Measurements from ENCODE around the gene SLC7A11. TPM values are rescaled to one million over a fixed set of nuclear protein-coding genes. Genes with fewer than 3 reads are reported as not detected.

The SLC7A11 gene
- polyA plus RNA-seq, 1 donor: 0.96 TPM

DNA sequence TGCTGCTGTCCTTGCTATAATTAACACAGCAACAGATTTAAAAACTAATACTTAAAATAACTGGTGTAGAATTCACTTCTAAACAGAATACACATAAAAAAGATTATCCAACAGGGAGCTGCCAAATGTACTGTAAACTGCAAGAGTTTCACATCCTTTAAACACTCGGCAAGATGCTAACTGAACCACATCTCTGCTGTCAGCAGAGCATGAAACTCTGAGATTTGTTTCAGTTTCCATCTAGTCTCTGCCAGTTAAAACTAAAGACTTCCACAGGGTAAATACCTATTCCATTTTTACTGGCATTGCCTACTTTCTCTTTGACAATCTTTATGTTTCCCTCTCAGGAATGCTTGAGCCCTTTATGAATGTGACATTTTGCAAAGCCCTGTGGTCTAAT lies 127.7 kb downstream of the SLC7A11 start:
- H3K27me3 ChIP-seq (ENCODE audit: control insufficient read depth, insufficient read depth, low read length): no peaks in the 10 kb centered on the region
- peak in 1 of 2 donors; percentile 26 for DNase-seq
- no peaks in the 10 kb centered on the region for H3K36me3 ChIP-seq (ENCODE audit: control insufficient read depth, insufficient read depth, low read length)
- WGBS (ENCODE audit: insufficient coverage, low lambda C conversion rate): 67% methylated on average over 1 of the region's 1 CpG
- no peaks in the 10 kb centered on the region for H3K4me1 ChIP-seq (ENCODE audit: control insufficient read depth, insufficient read depth, low read length)
- no peaks in the 10 kb centered on the region for H3K9me3 ChIP-seq (ENCODE audit: control insufficient read depth, low read depth, low read length)
- no peak overlapping the region for H3K27ac ChIP-seq (ENCODE audit: low read length)
- no peak overlapping the region for H3K4me3 ChIP-seq (ENCODE audit: low read length)

All from large intestine (tissue), 3 donors.